WTC11 (cell line): Measurements from ENCODE around the gene TRAP1.

Source experiments
- ELF4 ChIP-seq: sonication (generic); formaldehyde crosslinking; IDR thresholded peaks from 2 replicates; pipeline ENCODE4 v1.8.1; 2022; ENCODE audit warnings: low read depth, mild to moderate bottlenecking, moderate library complexity, missing genetic modification reagents
- GABPB1 ChIP-seq: sonication (generic); formaldehyde crosslinking; IDR thresholded peaks from 2 replicates; pipeline ENCODE4 v1.8.1; 2023; ENCODE audit warnings: mild to moderate bottlenecking, missing genetic modification reagents
- JUN ChIP-seq: sonication (generic); formaldehyde crosslinking; IDR thresholded peaks from 2 replicates; pipeline ENCODE4 v1.8.0; 2023; ENCODE audit warnings: mild to moderate bottlenecking, missing genetic modification reagents
- MLX ChIP-seq: sonication (generic); formaldehyde crosslinking; IDR thresholded peaks from 2 replicates; pipeline ENCODE4 v1.8.1; 2023; ENCODE audit warnings: mild to moderate bottlenecking, missing genetic modification reagents, moderate library complexity
- SP1 ChIP-seq: sonication (generic); formaldehyde crosslinking; conservative IDR thresholded peaks from 2 replicates; pipeline ENCODE4 v1.8.1; 2022; ENCODE audit warnings: missing genetic modification reagents
- ZNF671 ChIP-seq: fragments of 250-450 bp; sonication (Bioruptor Pico); IDR thresholded peaks from 2 replicates; pipeline ENCODE4 v1.8.0; 2021; ENCODE audit warnings: mild to moderate bottlenecking
- TF ChIP-seq, protein P1 (sequence below): fragments of 200-600 bp; IDR thresholded peaks from 2 replicates; pipeline ENCODE4 v1.8.0; 2022; ENCODE audit warnings: antibody characterized with exemption
- TF ChIP-seq, protein P2 (sequence below): sonication (generic); formaldehyde crosslinking; IDR thresholded peaks from 2 replicates; pipeline ENCODE4 v1.8.1; 2022; ENCODE audit warnings: mild to moderate bottlenecking, missing genetic modification reagents, moderate library complexity, borderline replicate concordance
- TF ChIP-seq, protein P3 (sequence below): sonication (generic); formaldehyde crosslinking; IDR thresholded peaks from 2 replicates; pipeline ENCODE4 v1.8.1; 2023; ENCODE audit warnings: mild to moderate bottlenecking, missing genetic modification reagents, moderate library complexity

DNA sequence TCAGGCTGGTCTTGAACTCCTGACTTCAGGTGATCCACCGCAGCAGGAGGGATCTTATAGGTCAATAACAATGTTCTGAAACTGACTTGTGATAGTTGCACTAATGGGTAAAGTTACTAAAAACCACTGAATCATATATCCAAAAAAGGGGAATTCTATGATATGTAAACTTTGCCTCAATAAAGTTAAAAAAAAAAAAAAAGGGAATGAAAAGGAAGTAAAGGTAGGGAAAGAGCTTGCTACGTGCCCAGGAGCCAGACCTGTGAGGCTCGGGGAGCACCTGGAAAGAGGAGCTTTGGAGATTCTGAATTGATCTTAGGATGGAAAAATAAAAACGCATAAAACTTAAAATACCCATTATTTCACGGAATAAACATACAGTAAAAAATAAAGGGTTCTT is 20.8 kb upstream of the TRAP1 start:
- TF ChIP-seq, protein P1, sequence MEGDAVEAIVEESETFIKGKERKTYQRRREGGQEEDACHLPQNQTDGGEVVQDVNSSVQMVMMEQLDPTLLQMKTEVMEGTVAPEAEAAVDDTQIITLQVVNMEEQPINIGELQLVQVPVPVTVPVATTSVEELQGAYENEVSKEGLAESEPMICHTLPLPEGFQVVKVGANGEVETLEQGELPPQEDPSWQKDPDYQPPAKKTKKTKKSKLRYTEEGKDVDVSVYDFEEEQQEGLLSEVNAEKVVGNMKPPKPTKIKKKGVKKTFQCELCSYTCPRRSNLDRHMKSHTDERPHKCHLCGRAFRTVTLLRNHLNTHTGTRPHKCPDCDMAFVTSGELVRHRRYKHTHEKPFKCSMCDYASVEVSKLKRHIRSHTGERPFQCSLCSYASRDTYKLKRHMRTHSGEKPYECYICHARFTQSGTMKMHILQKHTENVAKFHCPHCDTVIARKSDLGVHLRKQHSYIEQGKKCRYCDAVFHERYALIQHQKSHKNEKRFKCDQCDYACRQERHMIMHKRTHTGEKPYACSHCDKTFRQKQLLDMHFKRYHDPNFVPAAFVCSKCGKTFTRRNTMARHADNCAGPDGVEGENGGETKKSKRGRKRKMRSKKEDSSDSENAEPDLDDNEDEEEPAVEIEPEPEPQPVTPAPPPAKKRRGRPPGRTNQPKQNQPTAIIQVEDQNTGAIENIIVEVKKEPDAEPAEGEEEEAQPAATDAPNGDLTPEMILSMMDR, result no peak
- TF ChIP-seq SP1 (no peak), ZNF671 (CRISPR knock-in tag) (no peak), JUN (no peak), GABPB1 (CRISPR knock-in tag) (no peak), MLX (CRISPR knock-in tag) (no peak), ELF4 (no peak)
- TF ChIP-seq, protein P2, sequence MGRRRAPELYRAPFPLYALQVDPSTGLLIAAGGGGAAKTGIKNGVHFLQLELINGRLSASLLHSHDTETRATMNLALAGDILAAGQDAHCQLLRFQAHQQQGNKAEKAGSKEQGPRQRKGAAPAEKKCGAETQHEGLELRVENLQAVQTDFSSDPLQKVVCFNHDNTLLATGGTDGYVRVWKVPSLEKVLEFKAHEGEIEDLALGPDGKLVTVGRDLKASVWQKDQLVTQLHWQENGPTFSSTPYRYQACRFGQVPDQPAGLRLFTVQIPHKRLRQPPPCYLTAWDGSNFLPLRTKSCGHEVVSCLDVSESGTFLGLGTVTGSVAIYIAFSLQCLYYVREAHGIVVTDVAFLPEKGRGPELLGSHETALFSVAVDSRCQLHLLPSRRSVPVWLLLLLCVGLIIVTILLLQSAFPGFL (CRISPR knock-in tag), result no peak
- TF ChIP-seq, protein P3, sequence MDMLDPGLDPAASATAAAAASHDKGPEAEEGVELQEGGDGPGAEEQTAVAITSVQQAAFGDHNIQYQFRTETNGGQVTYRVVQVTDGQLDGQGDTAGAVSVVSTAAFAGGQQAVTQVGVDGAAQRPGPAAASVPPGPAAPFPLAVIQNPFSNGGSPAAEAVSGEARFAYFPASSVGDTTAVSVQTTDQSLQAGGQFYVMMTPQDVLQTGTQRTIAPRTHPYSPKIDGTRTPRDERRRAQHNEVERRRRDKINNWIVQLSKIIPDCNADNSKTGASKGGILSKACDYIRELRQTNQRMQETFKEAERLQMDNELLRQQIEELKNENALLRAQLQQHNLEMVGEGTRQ, result no peak
